ENCODE measurements around the gene ADGRL3. TPM values are rescaled to one million over a fixed set of nuclear protein-coding genes. Genes with fewer than 3 reads are reported as not detected.
A peak's percentile ranks its signal among the peaks of the same experiment; 100 is the strongest.

ADGRL3 gene
- total RNA-seq (2014; rRNA removed; shearing (Covaris generic)) (not detected in 2 replicates), total RNA-seq (2022) (not detected in 2 replicates), Bru-seq, nascent RNA (percentile 1 among the genes with signal in this experiment), BruChase-seq, experiment 1, labeled RNA remaining after a 6-hour chase (percentile 0 among the genes with signal in this experiment), BruChase-seq, experiment 2, labeled RNA remaining after a 2-hour chase (percentile 1 among the genes with signal in this experiment)
- long read RNA-seq = 0 reads

- Histone ChIP-seq H2AFZ (ENCODE audit: low read length) (no peak within 1 kb of the TSS), H3K36me3 (ENCODE audit: insufficient read depth, low read length) (no peaks in the 10 kb centered on the region), H3K4me1 (ENCODE audit: insufficient read depth, low read length, poor library complexity, severe bottlenecking) (no peaks in the 10 kb centered on the region), H3K4me3 (ENCODE audit: low read depth, low read length, poor library complexity, severe bottlenecking) (no peak within 1 kb of the TSS), H3K79me2 (ENCODE audit: insufficient read depth, low read depth, low read length) (no peaks in the 10 kb centered on the region), H3K9me3 (ENCODE audit: low read length) (no peaks in the 10 kb centered on the region), H3K9me2 (ENCODE audit: insufficient read depth, low read length) (no peaks in the 10 kb centered on the region), H3K27ac (ENCODE audit: low read depth, low read length, poor library complexity, severe bottlenecking) (no peak within 1 kb of the TSS), H4K20me1 (ENCODE audit: insufficient read depth, low read length) (no peaks in the 10 kb centered on the region), H3K4me2 (ENCODE audit: low read length) (no peak within 1 kb of the TSS)
- intact Hi-C loops (cut with micrococcal nuclease; ENCODE audit: unreplicated experiment) = no loop called here
- no peak for TF ChIP-seq EZH2phosphoT487 (IDR thresholded peaks at IDR 0.05; ENCODE audit: borderline replicate concordance, low read depth, low read length)
- TF ChIP-seq CTCF (conservative IDR thresholded peaks at IDR 0.05; ENCODE audit: low read length) = no peak
- no TSS peak for BruUV-seq (replicated peaks)
- DNase-seq (ENCODE audit: low spot score) = no peak
- ChIA-PET POLR2A (no interaction called here), CTCF (ENCODE audit: unreplicated experiment) (no interaction called here)
Observed at GRCh38 chr4:61200187-61200915, at the start of gene ADGRL3. Gene ADGRL3, plus strand, starts transcription at chr4:61200326.

GRCh38 chr4:61152433-61152832 is 47.7 kb upstream of the ADGRL3 start:
- intact Hi-C loops (cut with micrococcal nuclease; ENCODE audit: unreplicated experiment) = no loop called here
- H4K20me1 ChIP-seq (ENCODE audit: insufficient read depth, low read length) = no peaks in the 10 kb centered on the region
- no peaks in the 10 kb centered on the region for H3K9me2 ChIP-seq (ENCODE audit: insufficient read depth, low read length)
- DNase-seq (ENCODE audit: low spot score) = no peak
- TF ChIP-seq EZH2phosphoT487 (IDR thresholded peaks at IDR 0.05; ENCODE audit: borderline replicate concordance, low read depth, low read length) (no peak), CTCF (conservative IDR thresholded peaks at IDR 0.05; ENCODE audit: low read length) (no peak)
- H3K79me2 ChIP-seq (ENCODE audit: insufficient read depth, low read depth, low read length) = no peaks in the 10 kb centered on the region
- no peak overlapping the region for H3K4me2 ChIP-seq (ENCODE audit: low read length)
- no peaks in the 10 kb centered on the region for H3K4me1 ChIP-seq (ENCODE audit: insufficient read depth, low read length, poor library complexity, severe bottlenecking)
- ChIA-PET CTCF (ENCODE audit: unreplicated experiment) (no interaction called here), POLR2A (no interaction called here)
- no peak overlapping the region for H3K27ac ChIP-seq (ENCODE audit: low read depth, low read length, poor library complexity, severe bottlenecking)
- H3K4me3 ChIP-seq (ENCODE audit: low read depth, low read length, poor library complexity, severe bottlenecking) = no peak overlapping the region
- BruUV-seq (replicated peaks) = no TSS peak
- H2AFZ ChIP-seq (ENCODE audit: low read length) = no peak overlapping the region
- no peaks in the 10 kb centered on the region for H3K9me3 ChIP-seq (ENCODE audit: low read length)
- H3K36me3 ChIP-seq (ENCODE audit: insufficient read depth, low read length) = no peaks in the 10 kb centered on the region

- intact Hi-C loops (cut with micrococcal nuclease; ENCODE audit: unreplicated experiment) = no loop called here
- ChIA-PET POLR2A (no interaction called here), CTCF (ENCODE audit: unreplicated experiment) (no interaction called here)
- Histone ChIP-seq H3K4me2 (ENCODE audit: low read length) (no peak overlapping the region), H2AFZ (ENCODE audit: low read length) (no peak overlapping the region), H3K79me2 (ENCODE audit: insufficient read depth, low read depth, low read length) (no peaks in the 10 kb centered on the region), H4K20me1 (ENCODE audit: insufficient read depth, low read length) (no peaks in the 10 kb centered on the region), H3K36me3 (ENCODE audit: insufficient read depth, low read length) (no peaks in the 10 kb centered on the region), H3K4me3 (ENCODE audit: low read depth, low read length, poor library complexity, severe bottlenecking) (no peak overlapping the region), H3K9me3 (ENCODE audit: low read length) (no peaks in the 10 kb centered on the region), H3K4me1 (ENCODE audit: insufficient read depth, low read length, poor library complexity, severe bottlenecking) (no peaks in the 10 kb centered on the region), H3K9me2 (ENCODE audit: insufficient read depth, low read length) (no peaks in the 10 kb centered on the region), H3K27ac (ENCODE audit: low read depth, low read length, poor library complexity, severe bottlenecking) (no peak overlapping the region)
- no peak for DNase-seq (ENCODE audit: low spot score)
- no peak for TF ChIP-seq CTCF (conservative IDR thresholded peaks at IDR 0.05; ENCODE audit: low read length)
- no peak for TF ChIP-seq EZH2phosphoT487 (IDR thresholded peaks at IDR 0.05; ENCODE audit: borderline replicate concordance, low read depth, low read length)
- no TSS peak for BruUV-seq (replicated peaks)
Observed at GRCh38 chr4:61160478-61160877, 39.6 kb upstream of the ADGRL3 start.

All from OCI-LY7 (cell line).